GM12864 (cell line): ENCODE results near the gene TTC33.
"Not testable (repeated sequence)": the region's sequence is repeated elsewhere in the genome, so short reads cannot be mapped to it uniquely, and the experiment has no call there.

ENCODE experiments used
- DNase-seq: peaks from one replicate; pipeline ENCODE4 v3.0.0-alpha.2; 2011; ENCODE audit warnings: low read depth
- H3K4me3 ChIP-seq: 2 replicates; pipeline ENCODE4 v1.5.1; 2011; ENCODE audit warnings: mild to moderate bottlenecking, low read depth, low read length, control low read depth
- CTCF ChIP-seq: IDR thresholded peaks from 2 replicates; pipeline ENCODE4 v1.5.1; 2011; ENCODE audit warnings: low read depth, mild to moderate bottlenecking, moderate library complexity, low read length, control low read depth, inconsistent platforms; ENCODE audit errors: missing control alignments

The TTC33 gene

GRCh38 chr5:40594811-40595210 is 160.9 kb downstream of the TTC33 start:
- H3K4me3 ChIP-seq: no peak overlapping the region
- no peak for TF ChIP-seq CTCF
- DNase-seq: no peak

GRCh38 chr5:40591727-40592396 is 163.9 kb downstream of the TTC33 start:
- DNase-seq: peak; percentile 38
- H3K4me3 ChIP-seq: not testable (repeated sequence)

GRCh38 chr5:40587376-40587775 is 168.4 kb downstream of the TTC33 start:
- no peak overlapping the region for H3K4me3 ChIP-seq
- no peak for TF ChIP-seq CTCF
- DNase-seq: no peak

GRCh38 chr5:40585537-40586267 is 170.1 kb downstream of the TTC33 start:
- DNase-seq: no peak
- TF ChIP-seq CTCF: no peak
- H3K4me3 ChIP-seq: no peak overlapping the region

GRCh38 chr5:40584054-40584453 is 171.7 kb downstream of the TTC33 start:
- TF ChIP-seq CTCF: no peak
- DNase-seq: no peak
- no peak overlapping the region for H3K4me3 ChIP-seq

- no peak overlapping the region for H3K4me3 ChIP-seq
- DNase-seq: peak; percentile 36
- no peak for TF ChIP-seq CTCF
Observed at GRCh38 chr5:40578501-40579451, 177.0 kb downstream of the TTC33 start.

GRCh38 chr5:40577718-40578117 is 178.0 kb downstream of the TTC33 start:
- TF ChIP-seq CTCF: no peak
- DNase-seq: no peak
- H3K4me3 ChIP-seq: no peak overlapping the region
